Measurements from ENCODE around the gene PRKCI.
"Not testable (repeated sequence)": the region's sequence is repeated elsewhere in the genome, so short reads cannot be mapped to it uniquely, and the experiment has no call there.

PRKCI gene

DNA sequence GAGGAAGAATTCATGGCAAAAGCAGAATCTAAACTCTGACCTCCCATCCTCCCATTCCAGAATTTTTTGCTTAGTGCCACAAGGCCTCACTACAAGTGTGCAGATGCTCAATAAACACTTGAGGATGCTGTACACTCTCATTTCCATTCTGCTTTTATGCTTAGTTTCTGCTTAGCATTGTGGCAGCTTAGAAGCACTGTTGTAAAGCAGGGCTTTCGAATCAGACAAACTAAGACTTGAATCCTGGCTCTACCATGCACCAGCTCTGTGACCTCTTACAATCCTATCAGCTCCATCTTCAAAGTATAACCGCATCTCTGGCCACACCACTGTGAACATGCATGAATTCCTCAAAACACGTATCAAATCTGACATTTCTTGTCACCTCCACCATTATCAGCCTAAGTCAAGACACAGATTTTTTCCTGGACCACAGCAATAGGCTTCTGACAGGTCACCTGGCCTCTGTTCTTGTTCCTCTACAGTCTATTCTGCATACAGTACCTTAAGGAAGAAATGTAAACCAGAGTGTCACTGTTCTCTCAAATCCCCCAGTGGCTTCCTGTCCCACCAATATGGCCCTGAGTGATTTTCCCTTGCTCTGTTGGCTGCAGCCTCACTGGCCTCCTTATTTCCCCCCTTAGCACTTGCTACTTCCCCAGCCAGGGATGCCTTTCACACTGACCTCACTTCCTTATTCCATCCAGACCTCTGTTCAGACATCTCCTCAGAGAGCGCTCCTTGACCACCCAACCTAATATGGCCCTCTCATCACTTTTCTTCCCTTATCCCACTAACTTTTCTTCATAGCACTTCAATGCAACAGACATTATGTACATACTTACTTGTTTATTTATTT is 32.6 kb upstream of the PRKCI start:
- DNase-seq (ENCODE audit: low read depth): no peak
- TF ChIP-seq, protein P1, sequence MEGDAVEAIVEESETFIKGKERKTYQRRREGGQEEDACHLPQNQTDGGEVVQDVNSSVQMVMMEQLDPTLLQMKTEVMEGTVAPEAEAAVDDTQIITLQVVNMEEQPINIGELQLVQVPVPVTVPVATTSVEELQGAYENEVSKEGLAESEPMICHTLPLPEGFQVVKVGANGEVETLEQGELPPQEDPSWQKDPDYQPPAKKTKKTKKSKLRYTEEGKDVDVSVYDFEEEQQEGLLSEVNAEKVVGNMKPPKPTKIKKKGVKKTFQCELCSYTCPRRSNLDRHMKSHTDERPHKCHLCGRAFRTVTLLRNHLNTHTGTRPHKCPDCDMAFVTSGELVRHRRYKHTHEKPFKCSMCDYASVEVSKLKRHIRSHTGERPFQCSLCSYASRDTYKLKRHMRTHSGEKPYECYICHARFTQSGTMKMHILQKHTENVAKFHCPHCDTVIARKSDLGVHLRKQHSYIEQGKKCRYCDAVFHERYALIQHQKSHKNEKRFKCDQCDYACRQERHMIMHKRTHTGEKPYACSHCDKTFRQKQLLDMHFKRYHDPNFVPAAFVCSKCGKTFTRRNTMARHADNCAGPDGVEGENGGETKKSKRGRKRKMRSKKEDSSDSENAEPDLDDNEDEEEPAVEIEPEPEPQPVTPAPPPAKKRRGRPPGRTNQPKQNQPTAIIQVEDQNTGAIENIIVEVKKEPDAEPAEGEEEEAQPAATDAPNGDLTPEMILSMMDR (IDR thresholded peaks at IDR 0.05; ENCODE audit: control insufficient read depth, extremely low read depth, insufficient read depth): no peak
- H3K4me3 ChIP-seq (ENCODE audit: low read depth, low read length): no peak overlapping the region

DNA sequence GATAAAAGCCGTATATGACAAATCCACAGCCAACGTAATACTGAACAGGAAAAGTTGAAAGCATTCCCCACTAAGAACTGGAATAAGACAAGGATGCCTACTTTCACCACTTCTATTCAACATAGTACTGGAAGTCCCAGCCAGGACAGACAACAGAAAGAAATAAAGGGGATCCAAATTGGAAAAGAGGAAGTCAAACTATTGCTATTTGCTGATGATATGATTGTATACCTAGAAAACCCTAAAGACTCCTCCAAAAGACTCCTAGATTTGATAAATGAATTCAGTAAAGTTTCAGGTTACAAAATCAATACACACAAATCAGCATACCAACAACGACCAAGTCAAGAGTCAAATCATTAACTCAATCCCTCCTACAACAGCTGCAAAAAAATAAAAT is 26.5 kb upstream of the PRKCI start:
- H3K4me3 ChIP-seq (ENCODE audit: low read depth, low read length); DNase-seq (ENCODE audit: low read depth): not testable (repeated sequence)

DNA sequence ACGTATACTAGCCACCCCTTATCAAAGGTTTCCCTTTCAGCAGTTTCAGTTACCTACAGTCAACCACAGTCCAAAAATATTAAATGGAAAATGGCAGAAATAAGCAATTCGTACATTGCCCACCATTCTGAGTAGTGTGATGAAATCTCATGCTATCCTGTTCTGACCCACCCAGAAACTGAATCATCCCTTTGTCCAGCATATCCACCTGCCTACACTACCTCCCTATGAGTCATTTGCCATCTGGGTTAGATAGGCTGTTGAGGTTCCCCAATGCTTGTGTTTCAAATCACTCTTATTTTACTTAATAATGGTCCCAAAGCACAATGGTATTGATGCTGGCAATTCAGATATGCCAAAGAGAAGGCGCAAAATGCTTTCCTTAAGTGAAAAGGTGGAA is 25.4 kb upstream of the PRKCI start:
- H3K4me3 ChIP-seq (ENCODE audit: low read depth, low read length): no peak overlapping the region
- DNase-seq (ENCODE audit: low read depth): no peak
- TF ChIP-seq, protein P1 (IDR thresholded peaks at IDR 0.05; ENCODE audit: control insufficient read depth, extremely low read depth, insufficient read depth): no peak

DNA sequence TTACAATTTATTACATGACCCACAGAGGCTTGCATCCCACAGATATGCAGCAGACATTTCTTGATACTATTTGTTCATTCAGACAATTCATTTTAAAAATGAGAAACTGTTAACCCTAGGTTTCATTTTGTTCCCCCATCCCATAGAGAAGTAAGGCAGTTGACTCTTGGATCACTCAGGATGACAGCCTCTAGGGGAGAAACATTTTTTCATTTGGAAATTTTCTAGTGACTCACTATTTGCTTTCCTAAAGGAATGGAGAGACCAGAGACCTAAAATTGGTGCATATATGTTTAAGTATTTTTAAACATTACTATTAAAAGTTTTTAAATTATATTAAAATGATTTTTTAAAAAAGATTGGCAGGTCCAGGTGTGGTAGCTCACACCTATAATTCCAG is 21.2 kb upstream of the PRKCI start:
- DNase-seq (ENCODE audit: low read depth): no peak
- TF ChIP-seq, protein P1 (IDR thresholded peaks at IDR 0.05; ENCODE audit: control insufficient read depth, extremely low read depth, insufficient read depth): no peak
- no peak overlapping the region for H3K4me3 ChIP-seq (ENCODE audit: low read depth, low read length)

DNA sequence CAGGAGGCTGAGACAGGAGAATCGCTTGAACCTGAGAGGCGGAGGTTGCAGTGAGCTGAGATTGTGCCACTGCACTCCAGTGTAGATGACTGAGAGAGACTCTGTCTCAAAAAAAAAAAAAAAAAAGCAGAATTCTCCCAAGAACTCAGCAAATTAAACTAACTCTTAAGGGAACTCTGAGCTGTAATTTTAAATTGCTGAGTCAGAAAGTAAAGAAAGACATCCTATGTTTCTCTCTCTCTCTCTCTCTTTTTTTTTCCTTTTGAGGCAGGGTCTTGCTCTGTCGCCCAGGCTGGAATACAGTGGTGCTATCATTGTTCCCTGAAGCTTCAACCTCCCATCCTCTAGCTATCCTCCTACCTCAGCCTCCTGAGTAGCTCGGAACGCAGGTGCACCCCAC is 20.7 kb upstream of the PRKCI start:
- DNase-seq (ENCODE audit: low read depth): no peak
- TF ChIP-seq, protein P1 (IDR thresholded peaks at IDR 0.05; ENCODE audit: control insufficient read depth, extremely low read depth, insufficient read depth): no peak

DNA sequence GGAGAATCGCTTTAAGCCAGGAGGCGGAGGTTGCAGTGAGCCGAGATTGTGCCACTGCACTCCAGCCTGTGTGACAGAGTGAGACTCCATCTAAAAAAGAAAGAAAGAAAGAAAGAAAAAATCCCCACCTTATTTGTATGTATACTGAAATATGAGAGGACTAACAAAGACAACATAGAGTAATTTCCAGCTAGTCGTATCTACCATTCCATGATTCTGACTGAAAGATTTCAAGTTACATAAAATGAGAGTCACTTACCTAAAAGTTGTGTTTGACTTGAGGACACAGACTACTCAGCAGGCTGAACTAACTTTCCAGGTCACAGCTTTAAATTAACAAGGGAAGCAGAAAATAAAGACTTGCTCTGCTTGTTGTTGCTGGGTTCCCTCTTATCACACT is 18.8 kb upstream of the PRKCI start:
- TF ChIP-seq, protein P1 (IDR thresholded peaks at IDR 0.05; ENCODE audit: control insufficient read depth, extremely low read depth, insufficient read depth): no peak
- no peak for DNase-seq (ENCODE audit: low read depth)
- no peak overlapping the region for H3K4me3 ChIP-seq (ENCODE audit: low read depth, low read length)

More for the DNA sequence above, 20.7 kb upstream of the PRKCI start:
- H3K4me3 ChIP-seq (ENCODE audit: low read depth, low read length): no peak overlapping the region

DNA sequence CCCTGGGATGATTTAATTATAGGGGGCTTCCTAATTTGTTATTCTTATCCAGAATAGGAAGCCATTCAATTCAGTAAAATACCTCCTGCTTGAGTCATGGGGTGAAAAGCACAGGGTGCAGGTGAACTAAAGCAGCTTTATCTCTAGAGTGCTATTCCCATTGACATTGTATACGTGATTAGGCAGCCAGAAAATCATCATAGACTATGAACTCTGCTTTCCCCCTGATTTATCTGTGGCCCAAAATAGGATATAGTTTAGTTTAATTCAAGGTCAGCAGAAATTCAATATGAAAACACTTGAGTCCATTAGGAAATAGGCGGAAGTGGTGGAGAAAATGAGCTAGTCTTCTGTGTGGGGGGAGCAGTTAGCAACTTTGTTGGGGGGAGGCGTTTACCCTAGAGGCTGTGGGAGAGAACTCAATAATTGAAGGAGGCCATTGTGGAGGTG is 18.2 kb upstream of the PRKCI start:
- H3K4me3 ChIP-seq (ENCODE audit: low read depth, low read length): no peak overlapping the region
- DNase-seq (ENCODE audit: low read depth): no peak
- TF ChIP-seq, protein P1 (IDR thresholded peaks at IDR 0.05; ENCODE audit: control insufficient read depth, extremely low read depth, insufficient read depth): no peak

Data from LNCaP clone FGC (cell line).